Mucosa of stomach (tissue), 1 donor: ENCODE data around the gene ECHS1.
"Not testable (repeated sequence)": the region's sequence is repeated elsewhere in the genome, so short reads cannot be mapped to it uniquely, and the experiment has no call there.

ENCODE experiments used
- H3K27me3 ChIP-seq: one replicate; pipeline ENCODE4 v1.7.0; 2013; ENCODE audit warnings: mild to moderate bottlenecking, low read length; ENCODE audit not compliant: control insufficient read depth, insufficient read depth
- H3K36me3 ChIP-seq: one replicate; pipeline ENCODE4 v1.7.0; 2013; ENCODE audit warnings: low read length; ENCODE audit not compliant: control insufficient read depth, insufficient read depth
- H3K4me1 ChIP-seq: one replicate; pipeline ENCODE4 v1.7.0; 2013; ENCODE audit warnings: mild to moderate bottlenecking, low read length; ENCODE audit not compliant: control insufficient read depth, insufficient read depth
- H3K4me3 ChIP-seq: one replicate; pipeline ENCODE4 v1.7.0; 2013; ENCODE audit warnings: low read length
- H3K9ac ChIP-seq: one replicate; pipeline ENCODE4 v1.7.0; 2013; ENCODE audit warnings: mild to moderate bottlenecking, low read length, moderate library complexity
- H3K9me3 ChIP-seq: one replicate; pipeline ENCODE4 v1.7.0; 2013; ENCODE audit warnings: mild to moderate bottlenecking, low read length, moderate library complexity; ENCODE audit not compliant: control insufficient read depth
- donor health status: Pancreatic carcinoma.

The ECHS1 gene

DNA sequence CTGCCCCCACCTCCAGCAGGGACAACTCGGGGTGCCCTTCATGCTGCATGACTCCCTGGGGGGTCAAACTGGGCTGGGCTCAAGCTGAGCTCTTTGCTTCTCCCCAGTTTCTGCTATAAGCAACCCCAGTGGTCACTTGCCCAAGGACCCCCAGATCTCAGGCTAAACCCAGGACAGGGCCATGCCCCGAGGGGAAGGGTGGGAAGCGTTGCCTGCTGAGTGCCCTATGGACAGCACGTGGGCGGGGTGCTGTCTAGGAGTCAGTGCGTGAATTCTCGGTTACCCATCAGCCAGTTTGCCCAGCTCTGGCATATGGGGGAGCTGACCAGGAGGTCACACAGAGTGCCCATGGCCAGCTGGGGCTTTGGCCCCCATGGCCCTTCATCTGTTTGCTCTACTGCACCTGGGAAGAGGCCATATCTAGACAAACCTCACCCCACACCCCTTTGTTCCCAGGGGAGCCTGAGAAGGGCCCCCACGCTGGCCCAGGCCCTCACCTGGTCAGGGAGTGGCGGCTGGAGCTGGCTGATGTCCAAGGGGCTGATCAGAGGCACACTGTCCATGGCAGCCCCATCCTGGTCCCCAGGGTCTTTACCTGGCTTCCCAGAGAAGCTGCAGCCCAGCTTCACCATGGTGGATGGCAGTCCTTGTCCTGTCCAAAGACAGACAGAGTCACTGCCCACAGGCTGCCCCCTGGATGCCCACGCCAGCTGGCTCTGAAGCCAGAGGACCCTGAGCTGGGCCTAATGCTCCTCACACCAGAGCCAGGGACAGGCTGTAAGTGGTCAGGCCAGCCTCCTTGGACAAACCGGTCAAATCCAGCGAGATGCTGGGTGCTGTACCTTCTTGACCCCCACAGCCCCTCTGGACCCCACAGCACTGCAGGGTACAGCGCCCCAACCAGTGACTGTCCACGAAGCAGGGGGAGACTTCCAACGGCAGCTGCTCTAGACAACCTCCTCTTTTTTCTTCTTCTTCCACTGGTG lies 44.5 kb downstream of the ECHS1 start:
- Histone ChIP-seq H3K27me3 (peaks cover 77% of the 10 kb centered on the region), H3K9ac (no peak overlapping the region), H3K9me3 (no peaks in the 10 kb centered on the region), H3K4me1 (peaks cover 23% of the 10 kb centered on the region), H3K4me3 (no peak overlapping the region), H3K36me3 (no peaks in the 10 kb centered on the region)

DNA sequence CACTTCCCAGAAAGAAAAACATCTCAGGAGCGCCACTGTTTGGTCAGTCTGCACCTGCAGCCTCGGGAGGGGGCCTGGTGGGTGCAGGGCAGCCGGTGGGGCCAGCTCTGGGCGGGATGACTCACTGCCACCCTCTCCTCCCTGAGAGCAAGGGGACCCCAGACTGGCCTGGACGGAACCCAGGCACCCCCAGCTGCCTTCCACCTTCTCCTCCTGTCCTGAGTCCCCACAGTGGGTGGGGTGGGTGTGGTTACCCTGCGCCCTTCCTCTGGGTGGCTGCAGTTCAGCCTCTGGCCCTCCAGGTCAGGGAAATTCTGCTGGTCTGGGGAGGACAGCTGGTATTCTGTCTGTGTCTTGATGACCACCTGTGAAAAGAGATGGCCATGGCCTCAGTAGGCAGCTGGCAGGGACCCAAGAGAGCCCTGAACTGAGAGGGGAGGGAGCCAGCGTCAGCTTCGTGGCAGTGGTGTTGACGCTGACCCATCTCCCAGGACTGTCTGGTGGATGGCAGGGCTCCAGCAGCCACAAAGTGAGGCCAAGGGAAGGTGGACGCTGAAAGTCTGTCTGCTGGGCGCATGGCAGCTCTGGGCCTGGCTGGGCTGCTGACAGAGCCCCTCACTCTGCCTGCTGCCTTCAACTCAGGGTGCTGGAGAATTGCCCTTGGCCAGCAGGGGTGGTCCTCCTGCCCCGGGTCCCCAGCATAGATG lies 45.4 kb downstream of the ECHS1 start:
- Histone ChIP-seq H3K27me3 (peaks cover 71% of the 10 kb centered on the region), H3K9me3 (no peaks in the 10 kb centered on the region), H3K4me3 (no peak overlapping the region), H3K9ac (no peak overlapping the region), H3K36me3 (no peaks in the 10 kb centered on the region), H3K4me1 (peaks cover 23% of the 10 kb centered on the region)

DNA sequence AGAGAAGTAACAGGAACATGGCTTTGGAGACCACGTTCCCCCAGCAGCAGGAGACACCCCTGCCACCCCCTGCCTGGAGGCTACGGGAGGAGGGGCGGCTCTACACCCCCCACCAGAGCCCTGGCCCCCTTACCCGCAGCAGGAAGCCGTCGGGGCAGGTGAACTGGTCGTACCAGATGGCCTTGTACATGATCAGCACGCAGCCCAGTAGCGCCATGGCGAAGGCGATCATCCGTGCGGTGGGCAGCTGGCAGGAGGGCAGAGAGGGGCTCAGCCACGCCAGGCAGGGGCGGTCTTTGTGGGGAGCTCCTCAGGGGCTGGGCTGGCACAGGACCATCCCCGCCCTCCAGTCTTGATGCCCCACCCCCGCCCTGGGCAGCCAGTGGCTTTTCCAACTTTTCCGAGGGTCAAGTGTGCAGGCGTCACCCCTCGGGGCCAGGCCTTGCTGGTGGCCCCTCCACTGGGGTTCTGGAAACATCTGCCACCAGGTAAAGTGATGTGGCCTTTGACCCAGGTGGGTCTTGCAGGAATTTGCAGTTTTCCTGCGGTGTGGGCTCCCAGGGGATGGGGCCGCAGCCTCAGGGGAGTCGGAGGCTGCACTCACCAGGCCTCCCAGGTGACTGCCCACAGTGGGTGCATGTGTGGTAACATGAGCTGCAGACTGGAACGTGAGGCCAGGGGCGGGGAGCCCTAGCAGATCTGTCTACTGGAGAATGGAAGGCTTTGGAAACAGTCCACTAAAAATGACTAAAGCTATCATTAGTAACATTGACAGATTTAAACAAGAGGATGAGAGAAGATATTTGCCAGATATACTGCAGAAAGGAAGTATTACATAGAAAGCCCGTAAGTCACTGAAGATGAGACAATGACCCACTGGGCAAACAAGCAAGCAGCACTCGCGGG lies 46.2 kb downstream of the ECHS1 start:
- Histone ChIP-seq H3K36me3 (no peaks in the 10 kb centered on the region), H3K9me3 (no peaks in the 10 kb centered on the region), H3K4me1 (peaks cover 23% of the 10 kb centered on the region), H3K4me3 (no peak overlapping the region), H3K9ac (no peak overlapping the region), H3K27me3 (peaks cover 63% of the 10 kb centered on the region)

DNA sequence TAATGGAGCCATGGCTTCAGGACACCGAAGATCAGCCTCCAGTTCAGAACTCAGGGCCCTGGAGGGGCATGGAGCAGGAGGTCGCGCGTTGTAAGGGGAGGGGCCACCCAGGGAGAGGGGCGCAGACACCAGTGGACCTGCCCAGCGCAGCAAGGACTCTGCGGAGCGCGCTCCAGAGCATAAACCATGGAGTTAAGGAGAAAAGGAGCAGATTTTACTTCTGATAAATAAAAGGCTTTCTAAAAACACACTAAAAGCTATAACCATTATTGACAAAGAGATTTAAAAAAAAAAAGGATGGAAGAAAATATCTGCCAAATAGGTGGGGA lies 47.0 kb downstream of the ECHS1 start:
- H3K9ac ChIP-seq = no peak overlapping the region
- peaks cover 59% of the 10 kb centered on the region for H3K27me3 ChIP-seq
- H3K36me3 ChIP-seq = no peaks in the 10 kb centered on the region
- peaks cover 23% of the 10 kb centered on the region for H3K4me1 ChIP-seq
- H3K4me3 ChIP-seq = no peak overlapping the region
- H3K9me3 ChIP-seq = no peaks in the 10 kb centered on the region

DNA sequence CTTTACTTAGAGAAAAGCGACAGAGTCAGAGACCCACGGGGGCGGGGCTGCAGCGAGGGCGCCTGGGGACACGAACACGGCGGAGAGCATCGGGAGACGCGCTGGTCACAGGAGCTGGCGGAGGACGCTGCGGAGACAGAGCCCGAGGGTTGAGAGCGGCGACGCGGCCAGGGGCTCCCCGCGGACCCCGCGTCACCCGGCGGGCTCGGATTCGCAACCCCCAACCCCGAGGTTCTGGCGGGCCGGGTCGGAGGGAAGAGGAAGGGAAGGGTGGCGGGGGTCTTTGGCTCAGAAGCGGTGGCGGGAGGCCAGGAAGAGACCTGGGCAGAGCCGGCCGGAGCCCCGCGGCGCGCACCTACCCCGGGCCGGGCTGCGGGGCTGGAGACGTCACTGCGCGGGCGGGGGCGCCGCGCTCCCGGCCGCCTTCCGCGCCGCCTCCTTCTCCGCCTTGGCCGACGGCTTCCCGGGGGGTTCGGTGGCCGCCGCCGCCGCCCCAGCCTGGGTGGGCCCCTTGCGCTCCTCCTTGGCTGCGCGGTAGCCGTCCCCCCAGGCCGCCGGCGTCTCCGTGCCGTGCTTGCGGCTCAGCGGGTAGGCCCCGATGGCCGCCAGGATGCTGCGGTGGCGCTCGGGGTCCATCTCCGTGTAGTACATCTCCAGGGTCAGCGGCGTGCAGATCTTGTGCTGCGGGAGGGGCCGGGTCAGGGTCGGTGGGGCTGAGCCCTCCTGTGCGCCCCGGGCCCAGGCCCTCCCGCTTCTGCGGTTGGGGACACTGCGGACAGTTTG lies 47.5 kb downstream of the ECHS1 start:
- peak overlapping the region; percentile 28 for H3K9ac ChIP-seq
- no peak overlapping the region for H3K4me3 ChIP-seq
- H3K27me3 ChIP-seq = peaks cover 54% of the 10 kb centered on the region
- no peaks in the 10 kb centered on the region for H3K36me3 ChIP-seq
- H3K9me3 ChIP-seq = no peaks in the 10 kb centered on the region
- H3K4me1 ChIP-seq = peaks cover 23% of the 10 kb centered on the region

DNA sequence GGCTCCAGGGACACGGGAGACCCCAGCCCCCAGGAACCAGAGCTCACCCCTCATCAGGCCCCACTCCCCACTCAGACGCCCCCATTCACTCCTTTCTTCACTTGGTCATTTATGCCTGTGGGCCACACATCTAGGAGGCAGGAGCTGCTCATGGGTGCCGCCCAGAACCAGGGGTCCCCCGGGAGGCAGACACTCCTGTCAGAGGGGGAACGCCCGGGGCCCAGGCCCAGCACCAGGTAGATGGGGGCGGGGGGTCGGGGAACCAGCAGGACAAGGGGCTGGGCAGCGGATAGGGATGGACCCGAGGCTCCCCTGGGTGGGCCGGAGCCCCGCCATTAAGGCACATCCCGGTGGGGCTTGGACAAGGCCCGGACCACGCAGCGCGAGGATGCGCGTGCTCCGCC lies 48.3 kb downstream of the ECHS1 start:
- no peaks in the 10 kb centered on the region for H3K9me3 ChIP-seq
- peaks cover 21% of the 10 kb centered on the region for H3K4me1 ChIP-seq
- H3K36me3 ChIP-seq = no peaks in the 10 kb centered on the region
- peaks cover 52% of the 10 kb centered on the region for H3K27me3 ChIP-seq
- no peak overlapping the region for H3K4me3 ChIP-seq
- peak overlapping the region; percentile 28 for H3K9ac ChIP-seq

DNA sequence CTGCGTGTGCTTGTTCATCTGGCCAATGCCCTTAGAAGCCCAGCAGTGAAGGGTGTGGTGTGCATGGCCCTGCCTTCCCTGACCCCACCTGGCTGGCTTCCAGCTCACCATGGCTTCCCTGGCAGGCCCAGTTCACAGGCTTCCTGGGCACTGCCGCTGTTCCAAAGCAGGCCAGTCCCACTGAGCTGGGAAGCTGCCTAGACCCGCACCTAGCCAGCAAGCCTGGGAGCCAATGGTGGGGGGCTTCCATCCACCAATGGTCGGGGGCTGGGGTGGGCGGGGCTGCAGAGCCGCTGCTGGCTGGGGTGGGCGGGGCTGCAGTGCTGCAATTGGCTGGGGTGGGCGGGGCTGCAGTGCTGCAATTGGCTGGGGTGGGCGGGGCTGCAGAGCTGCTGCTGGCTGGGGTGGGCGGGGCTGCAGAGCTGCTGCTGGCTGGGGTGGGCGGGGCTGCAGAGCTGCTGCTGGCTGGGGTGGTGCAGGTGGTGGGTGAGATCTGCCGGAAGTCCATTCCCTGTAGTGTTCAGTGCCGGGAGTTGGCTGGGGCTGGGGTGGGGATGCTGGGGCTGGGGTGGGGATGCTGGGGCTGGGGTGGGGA lies 48.9 kb downstream of the ECHS1 start:
- no peaks in the 10 kb centered on the region for H3K9me3 ChIP-seq
- no peak overlapping the region for H3K4me3 ChIP-seq
- H3K9ac ChIP-seq = no peak overlapping the region
- H3K27me3 ChIP-seq = peaks cover 48% of the 10 kb centered on the region
- H3K36me3 ChIP-seq = no peaks in the 10 kb centered on the region
- H3K4me1 ChIP-seq = peaks cover 15% of the 10 kb centered on the region

DNA sequence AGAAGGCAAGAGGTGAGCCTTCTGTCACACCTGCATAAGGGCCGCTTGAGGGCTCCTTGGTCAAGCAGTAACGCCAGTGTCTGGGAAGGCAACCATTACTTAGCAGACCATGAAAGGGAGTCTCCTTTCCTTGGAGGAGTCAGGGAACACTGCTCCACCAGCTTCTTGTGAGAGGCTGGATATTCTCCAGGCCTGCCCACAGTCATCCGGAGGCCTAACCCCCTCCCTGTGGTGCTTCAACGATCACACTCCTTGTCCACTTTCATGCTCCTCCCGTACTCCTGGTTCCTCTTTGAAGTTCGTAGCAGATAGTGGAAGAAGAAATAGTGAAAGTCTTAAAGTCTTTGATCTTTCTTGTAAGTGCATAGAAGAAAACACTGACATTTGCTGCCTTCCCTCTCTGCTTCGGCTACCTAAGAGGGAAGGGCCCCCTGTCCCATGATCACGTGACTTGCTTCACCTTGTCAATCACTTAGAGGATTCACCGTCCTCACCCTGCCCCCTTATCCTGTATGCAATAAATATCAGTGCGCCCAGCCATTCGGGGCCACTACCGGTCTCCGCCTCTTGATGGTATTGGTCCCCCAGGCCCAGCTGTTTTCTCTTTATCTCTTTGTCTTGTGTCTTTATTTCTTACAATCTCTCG lies 51.0 kb downstream of the ECHS1 start:
- H3K27me3 ChIP-seq = peaks cover 34% of the 10 kb centered on the region
- H3K36me3 ChIP-seq, H3K4me3 ChIP-seq, H3K9ac ChIP-seq, H3K9me3 ChIP-seq, H3K4me1 ChIP-seq: not testable (repeated sequence)

DNA sequence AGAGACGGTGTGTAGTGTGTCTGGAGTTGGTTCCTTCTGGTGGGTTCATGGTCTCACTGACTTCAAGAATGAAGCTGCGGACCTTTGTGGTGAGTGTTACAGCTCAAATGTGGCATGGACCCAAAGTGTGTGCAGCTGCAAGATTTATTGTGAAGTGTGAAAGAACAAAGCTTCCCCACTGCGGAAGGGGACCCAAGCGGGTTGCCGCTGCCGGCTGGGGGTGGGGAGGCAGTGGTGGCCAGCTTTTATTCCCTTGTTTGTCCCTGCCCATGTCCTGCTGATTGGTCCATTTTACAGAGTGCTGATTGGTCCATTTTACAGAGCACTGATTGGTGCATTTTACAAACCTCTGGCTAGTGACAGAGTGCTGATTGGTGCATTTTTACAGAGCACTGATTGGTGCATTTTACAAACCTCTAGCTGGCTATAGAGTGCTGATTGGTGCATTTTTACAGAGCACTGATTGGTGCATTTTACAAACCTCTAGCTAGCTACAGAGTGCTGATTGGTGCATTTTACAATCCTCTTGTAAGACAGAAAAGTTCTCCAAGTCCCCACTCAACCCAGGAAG lies 52.2 kb downstream of the ECHS1 start:
- not testable (repeated sequence) for H3K9me3 ChIP-seq, H3K4me1 ChIP-seq, H3K4me3 ChIP-seq, H3K9ac ChIP-seq, H3K36me3 ChIP-seq
- peaks cover 22% of the 10 kb centered on the region for H3K27me3 ChIP-seq

DNA sequence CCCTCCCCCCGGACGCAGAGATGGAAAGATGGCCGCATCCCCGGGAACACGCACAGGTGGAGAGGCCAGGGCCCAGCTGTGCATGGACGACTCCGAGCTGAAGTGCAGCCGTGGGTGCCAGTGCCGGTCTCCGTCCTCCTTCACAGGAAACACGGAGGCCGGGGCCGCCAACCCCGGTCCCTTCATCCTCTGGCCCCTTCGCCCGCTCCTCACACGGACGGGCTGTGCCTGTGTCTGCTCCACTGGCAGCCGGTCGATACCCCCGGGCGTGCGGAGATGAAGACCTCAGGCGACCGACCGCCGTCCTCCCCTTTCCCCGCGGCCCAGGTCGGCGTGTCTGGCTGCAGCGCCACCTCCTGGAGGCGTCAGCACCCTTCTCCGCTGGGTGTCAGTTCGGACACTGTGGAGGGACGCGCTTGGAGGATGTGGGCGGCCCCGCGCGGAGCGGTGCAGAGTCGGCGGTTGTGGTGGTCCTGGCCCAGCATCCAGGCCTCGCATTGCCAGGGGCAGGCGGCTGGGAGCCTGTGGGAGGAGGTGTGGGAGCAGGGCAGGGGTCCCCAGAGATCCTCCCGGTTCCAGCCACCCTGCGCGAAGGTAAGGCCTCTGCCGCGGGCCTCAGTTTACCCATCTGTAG lies 54.5 kb downstream of the ECHS1 start:
- H3K9ac ChIP-seq = no peak overlapping the region
- H3K36me3 ChIP-seq = no peaks in the 10 kb centered on the region
- no peak overlapping the region for H3K4me3 ChIP-seq
- no peaks in the 10 kb centered on the region for H3K4me1 ChIP-seq
- H3K9me3 ChIP-seq = no peaks in the 10 kb centered on the region
- peaks cover 9% of the 10 kb centered on the region for H3K27me3 ChIP-seq
